Measurements from ENCODE around the gene N4BP2L2. TPM values are rescaled to one million over a fixed set of nuclear protein-coding genes. Genes with fewer than 3 reads are reported as not detected.

Gene N4BP2L2
- total RNA-seq, 1 experiment from 2014 or later, result 68.8 TPM

Other genes starting within 250 kb of the N4BP2L2 start
- 0.12 TPM in 1 of 2 replicates, not detected in the other for gene ZAR1L, start 223.4 kb downstream of the N4BP2L2 start, total RNA-seq (2014; rRNA removed; shearing (Covaris generic))
- gene BRCA2, start 223.3 kb downstream of the N4BP2L2 start, total RNA-seq (2014; rRNA removed; shearing (Covaris generic)), result 7.4 and 10.7 TPM in 2 replicates
- gene N4BP2L1, start 110.7 kb downstream of the N4BP2L2 start, total RNA-seq (2014; rRNA removed; shearing (Covaris generic)), result 3.0 and 3.9 TPM in 2 replicates
- gene PDS5B, start 47.7 kb upstream of the N4BP2L2 start, total RNA-seq (2014; rRNA removed; shearing (Covaris generic)), result 13.9 and 16.3 TPM in 2 replicates